ENCODE data around the gene LCTL.

DNA sequence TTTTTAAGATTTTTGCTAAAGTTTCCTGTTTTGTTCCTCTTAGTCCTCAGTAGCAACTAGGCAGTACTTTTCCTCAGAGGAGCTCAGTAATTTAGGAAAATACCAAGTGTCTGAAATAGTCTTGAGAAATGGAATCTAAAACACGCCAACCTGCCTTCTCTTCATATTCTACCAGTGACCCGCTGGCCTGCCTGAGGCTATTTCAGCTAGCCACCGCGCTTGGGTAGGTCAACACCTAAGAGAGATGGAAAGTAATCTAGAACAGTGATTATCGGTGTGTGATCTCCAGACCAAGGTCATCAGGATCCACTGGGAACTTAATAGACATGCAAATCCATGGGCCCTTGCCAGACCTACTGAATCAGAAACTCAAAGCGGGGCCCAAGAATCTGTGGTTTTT is 7.5 kb downstream of the LCTL start:
- TF ChIP-seq POLR2A (IDR thresholded peaks at IDR 0.05) (no peak), POLR2AphosphoS5 (IDR thresholded peaks at IDR 0.05) (no peak)
- TF ChIP-seq, protein P1, sequence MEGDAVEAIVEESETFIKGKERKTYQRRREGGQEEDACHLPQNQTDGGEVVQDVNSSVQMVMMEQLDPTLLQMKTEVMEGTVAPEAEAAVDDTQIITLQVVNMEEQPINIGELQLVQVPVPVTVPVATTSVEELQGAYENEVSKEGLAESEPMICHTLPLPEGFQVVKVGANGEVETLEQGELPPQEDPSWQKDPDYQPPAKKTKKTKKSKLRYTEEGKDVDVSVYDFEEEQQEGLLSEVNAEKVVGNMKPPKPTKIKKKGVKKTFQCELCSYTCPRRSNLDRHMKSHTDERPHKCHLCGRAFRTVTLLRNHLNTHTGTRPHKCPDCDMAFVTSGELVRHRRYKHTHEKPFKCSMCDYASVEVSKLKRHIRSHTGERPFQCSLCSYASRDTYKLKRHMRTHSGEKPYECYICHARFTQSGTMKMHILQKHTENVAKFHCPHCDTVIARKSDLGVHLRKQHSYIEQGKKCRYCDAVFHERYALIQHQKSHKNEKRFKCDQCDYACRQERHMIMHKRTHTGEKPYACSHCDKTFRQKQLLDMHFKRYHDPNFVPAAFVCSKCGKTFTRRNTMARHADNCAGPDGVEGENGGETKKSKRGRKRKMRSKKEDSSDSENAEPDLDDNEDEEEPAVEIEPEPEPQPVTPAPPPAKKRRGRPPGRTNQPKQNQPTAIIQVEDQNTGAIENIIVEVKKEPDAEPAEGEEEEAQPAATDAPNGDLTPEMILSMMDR (IDR thresholded peaks at IDR 0.05): no peak

Data from breast epithelium (tissue), 3 donors.